Measurements from ENCODE around the gene CCSER1.

CCSER1 gene

DNA sequence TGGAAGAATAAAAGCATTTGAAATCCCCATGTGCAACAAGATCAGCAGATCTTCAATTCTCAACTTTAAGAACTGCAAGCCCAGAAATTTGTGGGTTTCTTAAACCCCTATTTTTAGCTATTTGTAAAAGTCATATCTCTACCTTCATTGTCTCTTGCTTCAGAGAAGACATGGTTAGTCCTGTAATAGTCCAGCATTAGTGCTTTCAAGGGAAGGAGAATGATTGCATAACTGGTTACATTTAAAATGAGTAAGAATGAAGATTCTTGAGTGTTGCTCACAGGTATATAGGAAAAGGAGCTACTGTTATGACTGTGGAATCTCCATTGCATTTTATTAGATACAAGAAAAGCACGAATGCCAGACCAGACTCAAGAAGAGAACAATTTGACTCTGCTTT, 84.0 kb downstream of the CCSER1 start:
- no peak for DNase-seq (ENCODE audit: low spot score)
- TF ChIP-seq, protein P1, sequence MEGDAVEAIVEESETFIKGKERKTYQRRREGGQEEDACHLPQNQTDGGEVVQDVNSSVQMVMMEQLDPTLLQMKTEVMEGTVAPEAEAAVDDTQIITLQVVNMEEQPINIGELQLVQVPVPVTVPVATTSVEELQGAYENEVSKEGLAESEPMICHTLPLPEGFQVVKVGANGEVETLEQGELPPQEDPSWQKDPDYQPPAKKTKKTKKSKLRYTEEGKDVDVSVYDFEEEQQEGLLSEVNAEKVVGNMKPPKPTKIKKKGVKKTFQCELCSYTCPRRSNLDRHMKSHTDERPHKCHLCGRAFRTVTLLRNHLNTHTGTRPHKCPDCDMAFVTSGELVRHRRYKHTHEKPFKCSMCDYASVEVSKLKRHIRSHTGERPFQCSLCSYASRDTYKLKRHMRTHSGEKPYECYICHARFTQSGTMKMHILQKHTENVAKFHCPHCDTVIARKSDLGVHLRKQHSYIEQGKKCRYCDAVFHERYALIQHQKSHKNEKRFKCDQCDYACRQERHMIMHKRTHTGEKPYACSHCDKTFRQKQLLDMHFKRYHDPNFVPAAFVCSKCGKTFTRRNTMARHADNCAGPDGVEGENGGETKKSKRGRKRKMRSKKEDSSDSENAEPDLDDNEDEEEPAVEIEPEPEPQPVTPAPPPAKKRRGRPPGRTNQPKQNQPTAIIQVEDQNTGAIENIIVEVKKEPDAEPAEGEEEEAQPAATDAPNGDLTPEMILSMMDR (IDR thresholded peaks at IDR 0.05; ENCODE audit: extremely low read depth, missing control alignments): no peak

DNA sequence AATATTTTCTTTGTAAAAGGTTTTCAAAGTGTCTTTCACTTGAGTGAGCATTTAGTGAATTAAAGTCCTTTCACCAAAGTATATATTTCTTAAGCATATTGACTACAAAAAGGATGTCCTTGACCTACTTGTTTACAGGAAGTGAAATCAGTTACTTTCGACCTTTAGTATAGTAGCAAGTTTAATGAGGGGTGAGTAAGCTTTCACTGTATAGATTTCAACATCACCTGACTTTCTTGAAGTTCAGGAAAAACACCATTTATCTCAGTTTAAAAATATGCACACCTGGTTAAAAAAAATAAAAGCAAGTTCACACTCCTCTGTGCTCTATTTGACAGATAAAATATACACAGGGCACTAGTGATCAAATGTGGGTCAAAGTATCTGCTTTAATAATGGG, 88.1 kb downstream of the CCSER1 start:
- TF ChIP-seq, protein P1 (IDR thresholded peaks at IDR 0.05; ENCODE audit: extremely low read depth, missing control alignments): no peak
- peak; percentile 4 for DNase-seq (ENCODE audit: low spot score)

DNA sequence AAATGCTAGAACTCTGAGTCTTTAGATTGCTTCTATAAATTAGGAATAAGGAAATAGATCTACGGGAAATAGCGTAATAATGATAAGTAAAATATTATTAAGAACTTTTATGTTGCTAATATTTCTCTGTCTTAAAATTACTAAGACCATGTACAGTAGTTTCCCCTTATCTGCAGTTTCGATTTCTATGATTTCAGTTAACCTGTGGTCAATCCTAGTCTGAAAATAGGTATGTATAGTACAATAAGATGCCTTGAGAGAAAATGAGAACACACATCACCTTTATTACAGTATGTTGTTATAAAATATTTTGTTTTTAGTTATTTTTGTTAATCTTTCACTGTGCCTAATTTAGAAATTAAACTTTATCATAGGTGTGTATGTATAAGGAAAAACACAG, 92.6 kb downstream of the CCSER1 start:
- TF ChIP-seq, protein P1 (IDR thresholded peaks at IDR 0.05; ENCODE audit: extremely low read depth, missing control alignments): no peak
- DNase-seq (ENCODE audit: low spot score): no peak

DNA sequence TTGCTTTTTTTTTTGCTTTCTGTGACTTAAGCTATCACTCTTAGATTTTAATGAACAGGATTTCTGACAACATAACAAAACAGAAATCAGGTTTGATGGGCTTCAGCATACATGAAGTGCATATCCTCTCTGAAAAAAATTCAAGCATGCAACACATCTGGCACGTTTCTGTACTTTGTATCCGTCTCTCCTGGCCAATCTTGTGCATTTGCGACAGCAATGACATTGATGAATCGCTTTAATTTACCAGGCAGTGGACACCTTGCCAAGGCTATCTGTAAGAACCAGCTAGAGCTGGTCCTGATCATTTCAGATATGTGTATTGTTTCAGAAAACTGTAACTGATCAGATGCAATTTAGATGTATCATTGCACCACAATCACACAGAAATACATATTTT, 93.3 kb downstream of the CCSER1 start:
- TF ChIP-seq, protein P1 (IDR thresholded peaks at IDR 0.05; ENCODE audit: extremely low read depth, missing control alignments): no peak
- no peak for DNase-seq (ENCODE audit: low spot score)

DNA sequence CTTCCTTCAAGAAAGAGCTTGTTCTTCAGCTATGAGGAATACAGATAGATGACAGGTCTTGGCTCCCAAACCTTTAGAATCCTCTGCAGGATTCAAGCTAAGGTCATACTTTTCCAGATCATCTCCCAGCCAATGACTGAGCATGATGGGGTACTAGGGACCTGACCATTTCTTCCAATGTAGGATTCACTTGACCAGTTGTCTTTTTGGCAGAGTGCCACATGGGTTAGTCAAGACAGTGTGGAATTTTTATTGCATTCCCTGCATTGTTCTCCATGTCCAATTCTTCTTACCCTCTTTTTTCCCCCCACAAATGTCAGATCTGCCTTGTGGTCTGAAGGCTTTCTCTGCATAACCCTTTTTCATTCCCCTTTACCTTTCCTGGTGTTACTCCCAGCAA, 99.5 kb downstream of the CCSER1 start:
- DNase-seq (ENCODE audit: low spot score): no peak
- TF ChIP-seq, protein P1 (IDR thresholded peaks at IDR 0.05; ENCODE audit: extremely low read depth, missing control alignments): no peak

DNA sequence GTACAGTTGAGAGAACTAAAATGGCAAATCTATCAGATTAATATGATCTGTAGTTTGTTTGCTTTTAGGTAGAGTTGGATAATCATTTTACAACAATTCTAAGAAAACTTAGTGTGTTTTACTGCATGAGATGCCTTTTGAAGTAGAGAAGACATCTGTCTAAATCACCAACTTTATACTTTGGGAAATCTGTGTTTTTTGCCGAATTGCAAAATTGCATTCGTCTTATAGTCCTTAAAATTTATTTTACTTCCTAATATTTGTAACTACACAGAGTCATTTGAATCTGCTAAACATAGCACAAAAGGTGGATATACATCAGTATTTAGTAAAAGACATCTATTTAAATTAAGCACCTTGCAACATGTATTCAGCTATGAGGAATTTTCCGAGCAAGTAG, 100.0 kb downstream of the CCSER1 start:
- TF ChIP-seq, protein P1 (IDR thresholded peaks at IDR 0.05; ENCODE audit: extremely low read depth, missing control alignments): no peak
- DNase-seq (ENCODE audit: low spot score): no peak

DNA sequence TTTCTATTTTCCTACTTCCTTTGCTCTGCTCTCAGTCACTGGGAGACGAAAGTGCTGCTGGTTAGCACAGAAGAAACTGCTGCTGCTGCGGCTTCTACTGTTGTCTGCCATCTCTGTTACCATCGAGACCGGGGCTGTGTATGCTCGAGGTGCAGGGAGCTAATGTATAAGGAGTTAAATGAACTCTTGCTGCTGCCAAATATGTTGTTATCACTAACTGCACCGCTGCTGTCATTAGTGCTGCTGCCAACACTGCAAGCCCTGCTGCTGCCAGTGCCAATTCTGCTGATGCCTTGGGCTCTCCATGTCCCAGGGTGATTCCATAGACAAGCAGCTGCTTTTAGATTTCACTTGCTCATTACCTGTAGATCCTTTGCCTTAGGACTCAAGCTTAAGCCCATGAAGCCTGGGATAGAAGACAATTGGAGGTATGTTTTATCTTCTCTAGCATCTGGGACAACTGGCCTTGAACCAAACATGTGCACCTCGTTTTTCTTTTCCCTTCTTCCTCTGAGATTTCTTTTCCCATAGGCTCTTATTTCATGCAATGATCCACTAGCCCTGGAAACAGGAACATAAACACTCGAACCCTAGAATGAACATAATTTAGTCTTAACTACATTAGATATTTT, 107.8 kb downstream of the CCSER1 start:
- no peak for DNase-seq (ENCODE audit: low spot score)
- TF ChIP-seq, protein P1 (IDR thresholded peaks at IDR 0.05; ENCODE audit: extremely low read depth, missing control alignments): no peak
